ACC112 (cell line): ENCODE measurements around the gene CPTP.

Experiments used
- H2AFZ ChIP-seq: fragments of 200-600 bp; sonication (generic); one replicate; pipeline ENCODE4 v1.6.0; 2017; ENCODE audit warnings: antibody characterized with exemption, low read length; ENCODE audit not compliant: unreplicated experiment
- H3K27ac ChIP-seq: fragments of 200-600 bp; sonication (generic); 2 replicates; pipeline ENCODE4 v1.5.1; 2014; ENCODE audit warnings: low read depth, mild to moderate bottlenecking, antibody characterized with exemption, low read length, moderate library complexity
- H3K27me3 ChIP-seq: fragments of 200-600 bp; sonication (generic); 2 replicates; pipeline ENCODE4 v1.6.1; 2014; ENCODE audit warnings: mild to moderate bottlenecking, antibody characterized with exemption, low read length, moderate library complexity, mixed read lengths; ENCODE audit not compliant: insufficient read depth
- H3K36me3 ChIP-seq: fragments of 200-600 bp; sonication (generic); 2 replicates; pipeline ENCODE4 v1.6.1; 2016; ENCODE audit warnings: mild to moderate bottlenecking, antibody characterized with exemption, low read length, moderate library complexity, mixed read lengths; ENCODE audit not compliant: insufficient read depth
- H3K4me1 ChIP-seq: fragments of 200-600 bp; sonication (generic); one replicate; pipeline ENCODE4 v1.6.1; 2016; ENCODE audit warnings: low read length, mixed read lengths; ENCODE audit not compliant: insufficient read depth, unreplicated experiment, control insufficient read depth
- H3K4me3 ChIP-seq: fragments of 200-600 bp; sonication (generic); 2 replicates; pipeline ENCODE4 v1.5.1; 2014; ENCODE audit warnings: mild to moderate bottlenecking, low read depth, low read length
- H3K79me2 ChIP-seq: fragments of 200-600 bp; sonication (generic); one replicate; pipeline ENCODE4 v1.6.0; 2016; ENCODE audit warnings: low read length; ENCODE audit not compliant: control insufficient read depth, unreplicated experiment, insufficient read depth

Gene CPTP

DNA sequence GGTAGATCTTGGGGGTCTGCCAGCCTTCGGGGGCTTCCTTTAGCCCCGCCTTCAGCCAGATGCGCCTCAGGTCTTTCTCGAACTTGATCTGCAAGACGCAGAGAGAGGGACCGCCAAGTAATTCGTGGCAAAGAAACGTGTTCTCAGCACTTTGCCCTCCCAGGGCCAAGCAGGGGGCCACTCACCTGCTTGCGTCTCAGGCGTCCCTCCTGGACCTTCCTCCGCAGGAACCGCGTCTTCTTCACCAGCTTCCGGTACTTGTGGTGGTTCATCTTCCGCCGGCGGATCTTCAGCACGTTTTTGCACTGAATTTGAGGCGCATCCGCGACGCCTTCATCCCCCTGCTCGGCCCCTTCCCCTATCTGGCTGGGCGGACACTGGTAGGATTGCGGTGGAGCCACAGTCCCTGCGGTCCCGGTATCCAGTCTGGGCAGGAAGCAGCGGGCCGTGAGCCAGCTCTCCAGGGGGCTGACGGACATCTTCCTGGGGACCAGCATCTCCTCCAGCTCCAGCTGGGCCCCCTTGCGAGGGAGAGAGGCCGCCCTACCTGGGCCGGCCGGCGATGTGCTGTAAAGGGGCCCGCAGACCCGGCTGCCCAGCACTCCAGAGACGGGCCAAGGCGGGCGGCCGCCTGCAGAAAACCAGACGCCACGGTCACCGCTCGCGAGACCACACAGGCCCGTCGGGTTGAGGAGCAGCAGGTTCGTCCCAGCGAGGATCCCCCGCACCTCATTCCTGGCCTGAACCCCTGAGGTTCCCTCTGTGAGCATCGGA, 49.4 kb downstream of the CPTP start:
- H3K4me3 ChIP-seq = peak overlapping the region; percentile 97
- H3K36me3 ChIP-seq = no peaks in the 10 kb centered on the region; the same call in 1 of the 2 replicates
- peaks cover 25% of the 10 kb centered on the region for H3K4me1 ChIP-seq
- peaks cover 25% of the 10 kb centered on the region for H3K79me2 ChIP-seq
- no peaks in the 10 kb centered on the region for H3K27me3 ChIP-seq
- no peak overlapping the region for H2AFZ ChIP-seq
- no peak overlapping the region for H3K27ac ChIP-seq

DNA sequence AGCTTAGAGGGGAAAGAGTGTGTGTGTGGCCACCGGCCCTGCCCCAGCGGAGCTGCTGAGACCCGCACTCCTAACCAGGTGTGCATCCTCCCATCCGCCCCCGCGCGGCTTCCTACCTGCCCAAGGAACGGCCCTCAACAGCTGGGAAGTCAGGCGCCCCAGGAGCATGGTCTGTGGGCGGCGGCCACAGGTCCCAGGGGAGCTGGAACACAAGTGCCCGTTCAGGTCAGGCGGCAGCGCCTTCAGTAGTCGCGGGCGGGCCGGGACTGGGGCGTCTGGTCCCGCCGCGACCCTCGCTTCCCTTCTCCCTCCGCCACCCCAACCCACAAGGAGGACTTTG, 50.0 kb downstream of the CPTP start:
- Histone ChIP-seq H3K4me3 (peak overlapping the region; percentile 97), H3K36me3 (no peaks in the 10 kb centered on the region; the same call in 1 of the 2 replicates), H2AFZ (peak overlapping the region; percentile 75), H3K4me1 (peaks cover 25% of the 10 kb centered on the region), H3K27me3 (no peaks in the 10 kb centered on the region), H3K79me2 (peaks cover 25% of the 10 kb centered on the region), H3K27ac (peak overlapping the region; percentile 87)

DNA sequence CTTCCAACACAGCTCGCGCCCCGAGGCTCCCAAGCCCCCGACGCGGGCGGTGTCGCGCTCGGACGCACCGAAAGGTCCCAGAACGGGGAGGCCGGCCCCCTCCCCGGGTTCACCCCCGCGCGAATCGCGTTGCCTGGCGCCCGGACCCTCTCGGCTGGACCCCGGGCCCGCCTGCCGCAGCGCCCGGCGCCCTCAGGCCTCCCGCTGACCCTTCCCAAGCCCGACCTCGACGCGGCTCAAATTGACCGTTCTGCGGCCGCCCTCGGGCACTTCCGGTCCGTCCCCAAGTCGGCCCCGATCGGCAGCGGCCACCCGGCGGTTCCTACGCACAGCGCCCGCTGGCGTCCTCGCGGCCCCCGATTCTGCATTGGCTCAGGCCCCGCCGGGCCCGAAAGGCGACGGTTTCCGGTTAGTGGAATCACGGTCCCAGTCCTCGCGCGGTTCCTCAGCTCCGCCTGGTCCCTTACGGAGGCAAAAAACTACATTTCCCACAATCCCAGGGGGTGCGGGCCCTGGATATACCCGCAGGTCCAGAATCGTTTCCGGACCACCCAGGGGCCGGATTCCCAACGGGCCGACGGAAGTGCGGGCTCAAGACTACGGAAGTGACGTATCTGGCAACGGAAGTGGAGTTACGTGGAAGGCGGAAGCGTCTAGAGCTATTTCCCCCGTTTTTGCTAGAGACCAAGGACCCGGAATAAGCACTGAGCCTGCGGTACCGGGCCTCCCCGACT, 50.5 kb downstream of the CPTP start, which contains the start of gene AURKAIP1:
TSS of gene AURKAIP1 (minus strand) at position 279 of the 734 bp plus-strand sequence. CDS start 451 bp downstream, outside the sequence.
- Histone ChIP-seq H3K36me3 (no peaks in the 10 kb centered on the region; the same call in 1 of the 2 replicates), H3K27me3 (no peaks in the 10 kb centered on the region), H2AFZ (peak within 1 kb of the TSS; percentile 75), H3K4me1 (peaks cover 25% of the 10 kb centered on the region), H3K27ac (peak within 1 kb of the TSS; percentile 87), H3K79me2 (peaks cover 25% of the 10 kb centered on the region), H3K4me3 (peak within 1 kb of the TSS; percentile 97)

DNA sequence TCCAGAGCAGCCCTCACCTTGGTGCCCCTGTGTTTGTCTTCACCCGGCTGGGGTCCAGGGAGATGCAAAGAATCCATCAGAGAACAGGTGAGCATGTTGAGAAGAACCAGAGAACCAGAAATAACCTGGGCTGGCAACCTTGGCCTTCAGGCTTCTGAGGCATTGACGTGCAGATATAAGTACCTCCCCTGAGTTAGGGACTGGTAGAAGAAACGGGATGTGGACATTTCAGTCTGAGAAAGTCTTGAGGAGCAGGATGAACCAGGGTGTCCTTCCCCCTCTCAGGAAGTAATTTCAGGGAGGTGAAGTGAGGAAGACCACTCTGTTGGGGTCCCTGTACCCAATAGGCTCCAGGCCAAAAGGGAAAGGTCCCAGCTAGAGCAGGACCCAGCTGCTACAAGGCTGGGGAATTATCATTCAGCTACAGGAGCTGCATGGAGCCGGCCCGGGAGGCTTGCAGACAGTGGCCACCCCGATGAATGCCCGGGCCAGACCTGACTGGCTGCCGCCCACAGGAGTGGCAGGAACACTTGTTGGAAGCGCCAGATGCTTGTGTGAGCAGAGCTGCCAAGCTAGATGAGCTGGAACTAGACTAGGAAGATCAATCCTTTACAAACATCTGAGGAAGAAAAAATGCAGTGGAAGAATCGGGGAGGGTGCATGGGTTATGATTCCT, 52.1 kb downstream of the CPTP start:
- Histone ChIP-seq H3K79me2 (peaks cover 25% of the 10 kb centered on the region), H2AFZ (no peak overlapping the region), H3K27ac (no peak overlapping the region), H3K36me3 (no peaks in the 10 kb centered on the region; the same call in 1 of the 2 replicates), H3K27me3 (no peaks in the 10 kb centered on the region), H3K4me3 (no peak overlapping the region; the same call in 1 of the 2 replicates), H3K4me1 (peaks cover 20% of the 10 kb centered on the region)

DNA sequence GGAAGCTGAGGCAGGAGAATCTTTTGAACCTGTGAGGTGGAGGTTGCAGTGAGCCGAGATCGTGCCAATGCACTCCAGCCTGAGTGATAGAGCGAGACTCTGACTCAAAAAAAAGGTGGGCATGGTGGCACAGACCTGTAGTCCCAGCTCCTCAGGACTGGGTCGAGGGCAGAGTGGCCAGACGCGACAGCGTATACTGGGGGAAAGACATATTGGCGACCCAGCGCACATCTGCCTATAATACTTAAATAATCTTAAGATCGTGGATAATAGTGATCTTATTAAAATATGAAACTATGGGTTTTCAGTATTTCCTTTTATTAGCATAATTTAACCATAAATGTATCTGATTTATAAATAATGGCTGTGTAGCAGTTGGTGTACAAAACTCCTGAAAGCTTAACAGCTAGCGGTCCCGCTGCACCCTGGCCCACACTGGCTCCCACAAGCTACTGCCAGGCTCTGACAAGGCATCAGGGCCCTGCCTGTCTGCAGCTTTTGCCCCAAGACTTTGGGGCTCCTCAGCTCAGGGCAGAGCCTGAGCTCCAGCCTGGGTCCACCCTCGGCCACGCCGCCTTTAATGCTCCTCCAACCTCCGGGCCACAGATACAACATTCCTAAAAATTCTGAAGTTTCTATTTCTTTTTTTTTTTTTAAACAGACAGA, 53.1 kb downstream of the CPTP start:
- H3K79me2 ChIP-seq = peaks cover 20% of the 10 kb centered on the region
- no peaks in the 10 kb centered on the region for H3K27me3 ChIP-seq
- no peak overlapping the region for H2AFZ ChIP-seq
- H3K27ac ChIP-seq = no peak overlapping the region
- peaks cover 18% of the 10 kb centered on the region for H3K4me1 ChIP-seq
- no peak overlapping the region for H3K4me3 ChIP-seq
- no peaks in the 10 kb centered on the region; the same call in 1 of the 2 replicates for H3K36me3 ChIP-seq
